HepG2 (cell line): Measurements from ENCODE around the gene ANKRD11. TPM values are rescaled to one million over a fixed set of nuclear protein-coding genes. Genes with fewer than 3 reads are reported as not detected.

Experiments
- ATAC-seq: fragments of 200-7000 bp; cut with Tn5 transposase; 3 replicates; pipeline ENCODE4 v1.9.1; 2020; ENCODE audit warnings: mild to moderate bottlenecking, moderate library complexity
- BruUV-seq: library from RNA; stranded (reverse); fragments of 400-500 nt; replicated peaks from 2 replicates; lab custom pipeline; 2021; lab: Mats Ljungman, UMichigan
- CTCF ChIA-PET: fragments of 300-600 bp; formaldehyde crosslinking; extraction: SDS; loops from one replicate; lab custom pipeline; 2021; ENCODE audit warnings: low total read pairs, inconsistent platforms, low intra/inter-chr PET ratio; lab: Yijun Ruan, JAX
- POLR2A ChIA-PET: fragments of 350-600 bp; sonication (Branson Sonifier 250); formaldehyde crosslinking; loops from one replicate; lab custom pipeline; 2020; ENCODE audit warnings: antibody characterized with exemption, inconsistent platforms; lab: Yijun Ruan, JAX
- DNase-seq: peaks from one replicate; pipeline ENCODE4 v3.0.0-alpha.2; 2015; ENCODE audit warnings: low spot score
- FAIRE-seq: peaks from 3 replicates; lab custom pipeline; 2011; peaks lifted over from hg19 to GRCh38; lab: Jason Lieb, UNC
- H2AFZ ChIP-seq: one replicate; pipeline ENCODE4 v1.6.1; 2011; ENCODE audit warnings: low read length, inconsistent platforms
- H3K27ac ChIP-seq: fragments of 300-600 bp; 3 replicates; pipeline ENCODE4 v1.8.0; 2011; ENCODE audit warnings: mixed run types, mild to moderate bottlenecking, mixed read lengths, low read length, inconsistent platforms; ENCODE audit not compliant: insufficient read depth; ENCODE audit errors: extremely low read length
- H3K27me3 ChIP-seq, 2 experiments: fragments of 200-600 bp in 1 of 2; 2 replicates in 1 of 2; 3 replicates in 1 of 2; pipeline versions ENCODE4 v1.6.0 to v1.8.0; 2011; ENCODE audit warnings: low read length in 2 of 2, mild to moderate bottlenecking in 2 of 2, moderate library complexity in 2 of 2, inconsistent platforms in 1 of 2; ENCODE audit not compliant: insufficient read depth in 2 of 2, control insufficient read depth in 1 of 2
- H3K36me3 ChIP-seq, 2 experiments: fragments of 200-600 bp in 1 of 2; replicated peaks in 1 of 2; 2 replicates in 1 of 2; 3 replicates in 1 of 2; pipeline versions ENCODE4 v1.5.1 to v1.8.0; 2011; ENCODE audit warnings: low read length in 2 of 2, inconsistent platforms in 1 of 2; ENCODE audit not compliant: insufficient read depth in 2 of 2, control insufficient read depth in 1 of 2
- H3K4me1 ChIP-seq: 2 replicates; pipeline ENCODE4 v1.5.1; 2012; ENCODE audit warnings: low read length, inconsistent platforms; ENCODE audit not compliant: insufficient read depth
- H3K4me2 ChIP-seq: 2 replicates; pipeline ENCODE4 v1.6.0; 2011; ENCODE audit warnings: low read depth, low read length, inconsistent platforms
- H3K4me3 ChIP-seq, 3 experiments: fragments of 200-600 bp in 1 of 3; sonication (generic), shearing (Covaris generic) in 1 of 3; replicated peaks in 1 of 3; 2 replicates each; pipeline ENCODE4 v1.5.1; 2011 to 2016; ENCODE audit warnings: low read length in 3 of 3, inconsistent platforms in 2 of 3, low read depth in 2 of 3, mild to moderate bottlenecking in 2 of 3, control low read depth in 1 of 3, mixed read lengths in 1 of 3; ENCODE audit not compliant: insufficient read depth in 1 of 3
- H3K79me2 ChIP-seq: one replicate; pipeline ENCODE4 v1.6.1; 2011; ENCODE audit warnings: low read length, inconsistent platforms; ENCODE audit not compliant: insufficient read depth
- H3K9ac ChIP-seq: 2 replicates; pipeline ENCODE4 v1.6.0; 2011; ENCODE audit warnings: mild to moderate bottlenecking, low read depth, low read length, inconsistent platforms; ENCODE audit not compliant: insufficient read depth
- H3K9me3 ChIP-seq: 2 replicates; pipeline ENCODE4 v1.5.1; 2012; ENCODE audit warnings: mild to moderate bottlenecking, low read length
- H4K20me1 ChIP-seq: 2 replicates; pipeline ENCODE4 v1.6.0; 2011; ENCODE audit warnings: inconsistent platforms, mild to moderate bottlenecking, low read length, moderate library complexity; ENCODE audit not compliant: insufficient read depth
- AGO2 ChIP-seq: fragments of 200-400 bp; formaldehyde crosslinking; optimal IDR thresholded peaks from 2 replicates; pipeline ENCODE3; 2017; ENCODE audit warnings: mild to moderate bottlenecking, low read depth, low read length, moderate library complexity
- BRD4 ChIP-seq: sonication (generic); formaldehyde crosslinking; IDR thresholded peaks from 2 replicates; pipeline ENCODE4 v1.4.0; 2020; ENCODE audit warnings: missing genetic modification reagents
- HIVEP1 ChIP-seq: sonication (generic); formaldehyde crosslinking; IDR thresholded peaks from 2 replicates; pipeline ENCODE4 v1.4.0; 2020; ENCODE audit warnings: mild to moderate bottlenecking, missing genetic modification reagents
- NRL ChIP-seq: sonication (generic); formaldehyde crosslinking; IDR thresholded peaks from 2 replicates; pipeline ENCODE4 v1.5.0; 2020; ENCODE audit warnings: missing genetic modification reagents, mild to moderate bottlenecking, moderate library complexity, borderline replicate concordance
- PLRG1 ChIP-seq: fragments of 450-650 bp; conservative IDR thresholded peaks from 2 replicates; pipeline ENCODE4 v1.6.1; 2016
- POLR2A ChIP-seq, 2 experiments: IDR thresholded peaks; 2 replicates each; pipeline ENCODE4 v1.6.1; 2011; ENCODE audit warnings: low read depth in 2 of 2, low read length in 2 of 2, mild to moderate bottlenecking in 1 of 2, moderate library complexity in 1 of 2; ENCODE audit not compliant: insufficient read depth in 1 of 2
- TCF7 ChIP-seq: sonication (generic); IDR thresholded peaks from 2 replicates; pipeline ENCODE4 v1.6.1; 2016; ENCODE audit warnings: antibody characterized with exemption, low read depth
- WGBS: methylation state at CpG from one replicate; pipeline ENCODE4 v1.1.6; 2017; ENCODE audit warnings: low lambda C conversion rate; 5-methylcytosine and 5-hydroxymethylcytosine counted together
- in situ Hi-C: cut with HindIII; loops from 2 replicates; pipeline ENCODE4 v1.10.0; 2017; ENCODE audit warnings: low pct_unique_long_range_greater_than_20kb; ENCODE audit not compliant: extremely low pct_ligation_motif_present
- intact Hi-C: fragments of 100-400 bp; cut with micrococcal nuclease; formaldehyde crosslinking; loops from one replicate; pipeline ENCODE4 v1.10.0; 2022; ENCODE audit not compliant: unreplicated experiment
- polyA plus RNA-seq, 8 experiments: library from polyadenylated mRNA; depleted of rRNA in 3 of 8; stranded (reverse) in 7 of 8; unstranded in 1 of 8; fragments of >200 nt; fragmentation: Illumina TruSeq in 4 of 8; extraction: Trizol in 4 of 8; gene quantifications; 2 replicates each; pipeline versions ENCODE4 v1.2.1 to v1.2.3, GENCODE V29; 2011 to 2016; ENCODE audit warnings: low read depth in 4 of 8, missing spikeins in 1 of 8, mixed read lengths in 1 of 8; ENCODE audit not compliant: insufficient read depth in 1 of 8
- total RNA-seq, 5 experiments: library from RNA; depleted of rRNA; stranded (reverse); fragments of >200 nt; fragmentation: Illumina TruSeq; extraction: Trizol; gene quantifications; 2 replicates each; pipeline ENCODE4 v1.2.3, GENCODE V29; 2016; ENCODE audit warnings: low read depth in 1 of 5
- TF ChIP-seq, protein P1 (sequence below): sonication (generic); formaldehyde crosslinking; IDR thresholded peaks from 2 replicates; pipeline ENCODE4 v1.9.0; 2022; ENCODE audit warnings: missing genetic modification reagents, mild to moderate bottlenecking, borderline replicate concordance
- TF ChIP-seq, protein P2 (sequence below): sonication (generic); formaldehyde crosslinking; IDR thresholded peaks from 2 replicates; pipeline ENCODE4 v1.5.0; 2020; ENCODE audit warnings: missing genetic modification reagents, mild to moderate bottlenecking, borderline replicate concordance

Gene ANKRD11
- total and polyA plus RNA-seq, 2 of the 13 experiments (the other 11 are each of a cell fraction or from before 2014, with no cell fraction given), result 21.4 to 38.4 TPM

DNA sequence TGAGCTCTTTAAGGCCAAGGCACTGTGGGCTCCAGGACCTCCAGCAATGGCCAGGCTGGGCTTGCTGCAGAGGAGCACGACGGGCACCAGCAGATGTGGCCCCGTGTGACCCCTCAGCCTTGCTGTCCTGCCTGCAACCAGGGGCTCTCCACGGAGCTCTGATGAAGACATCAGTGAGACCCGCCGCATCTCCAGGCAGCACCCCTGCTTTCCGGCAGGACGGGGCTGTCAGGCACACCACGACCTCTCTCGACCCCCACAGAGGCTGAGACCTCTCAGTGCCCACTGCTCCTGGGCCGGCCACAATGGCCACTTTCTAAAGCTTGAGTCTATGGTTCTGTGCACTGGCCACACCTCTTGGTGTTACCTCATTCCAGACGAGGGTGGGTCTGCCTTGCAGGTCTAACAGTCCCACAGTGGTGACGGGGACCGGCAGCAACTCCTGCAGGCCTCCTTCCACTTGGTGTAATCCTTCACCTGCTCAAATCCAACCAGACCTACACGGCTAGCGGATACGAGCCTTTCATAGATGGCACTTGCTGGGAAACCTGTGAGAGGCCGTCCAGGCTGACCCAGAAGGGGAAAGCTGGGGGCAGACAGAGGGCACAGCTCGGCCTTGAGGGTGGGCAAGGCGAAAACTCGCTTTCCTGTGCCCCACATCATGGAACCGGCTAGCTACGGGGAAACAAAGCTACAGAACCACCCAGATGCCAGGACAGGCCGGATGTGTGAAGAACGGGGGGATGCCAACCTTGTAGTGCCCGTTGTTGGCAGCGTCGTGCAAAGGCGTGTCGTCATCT lies 202.4 kb downstream of the ANKRD11 start:
- Histone ChIP-seq H3K79me2 (no peaks in the 10 kb centered on the region), H3K9ac (no peak overlapping the region), H3K4me1 (peaks cover 9% of the 10 kb centered on the region), H4K20me1 (peaks cover 24% of the 10 kb centered on the region), H3K9me3 (no peaks in the 10 kb centered on the region), H3K4me3 (no peak overlapping the region), H2AFZ (no peak overlapping the region), H3K27ac (no peak overlapping the region), H3K36me3 (peaks cover 54 to 83% of the 10 kb centered on the region in 2 experiments), H3K27me3 (no peaks in the 10 kb centered on the region), H3K4me2 (no peak overlapping the region)
- ChIA-PET CTCF (no interaction called here), POLR2A (no interaction called here)
- no peak for DNase-seq
- no peak for ATAC-seq
- no TSS peak for BruUV-seq
- WGBS, result 98% methylated on average over 23 of the region's 30 CpGs
- intact Hi-C loops, result no loop called here
- 0 out of 2 replicates have a peak, but pooled peaks have one; percentile 10 for TF ChIP-seq NRL (CRISPR knock-in tag)
- TF ChIP-seq, protein P1, sequence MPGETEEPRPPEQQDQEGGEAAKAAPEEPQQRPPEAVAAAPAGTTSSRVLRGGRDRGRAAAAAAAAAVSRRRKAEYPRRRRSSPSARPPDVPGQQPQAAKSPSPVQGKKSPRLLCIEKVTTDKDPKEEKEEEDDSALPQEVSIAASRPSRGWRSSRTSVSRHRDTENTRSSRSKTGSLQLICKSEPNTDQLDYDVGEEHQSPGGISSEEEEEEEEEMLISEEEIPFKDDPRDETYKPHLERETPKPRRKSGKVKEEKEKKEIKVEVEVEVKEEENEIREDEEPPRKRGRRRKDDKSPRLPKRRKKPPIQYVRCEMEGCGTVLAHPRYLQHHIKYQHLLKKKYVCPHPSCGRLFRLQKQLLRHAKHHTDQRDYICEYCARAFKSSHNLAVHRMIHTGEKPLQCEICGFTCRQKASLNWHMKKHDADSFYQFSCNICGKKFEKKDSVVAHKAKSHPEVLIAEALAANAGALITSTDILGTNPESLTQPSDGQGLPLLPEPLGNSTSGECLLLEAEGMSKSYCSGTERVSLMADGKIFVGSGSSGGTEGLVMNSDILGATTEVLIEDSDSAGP (CRISPR knock-in tag), result peak; percentile 32; the same call in 1 of the 2 replicates
- TF ChIP-seq BRD4 (CRISPR knock-in tag), result 0 out of 2 replicates have a peak, but pooled peaks have one; percentile 30
- no peak for TF ChIP-seq HIVEP1 (CRISPR knock-in tag)
- TF ChIP-seq AGO2, result peak; percentile 69
- no peak for TF ChIP-seq PLRG1
- TF ChIP-seq, protein P2, sequence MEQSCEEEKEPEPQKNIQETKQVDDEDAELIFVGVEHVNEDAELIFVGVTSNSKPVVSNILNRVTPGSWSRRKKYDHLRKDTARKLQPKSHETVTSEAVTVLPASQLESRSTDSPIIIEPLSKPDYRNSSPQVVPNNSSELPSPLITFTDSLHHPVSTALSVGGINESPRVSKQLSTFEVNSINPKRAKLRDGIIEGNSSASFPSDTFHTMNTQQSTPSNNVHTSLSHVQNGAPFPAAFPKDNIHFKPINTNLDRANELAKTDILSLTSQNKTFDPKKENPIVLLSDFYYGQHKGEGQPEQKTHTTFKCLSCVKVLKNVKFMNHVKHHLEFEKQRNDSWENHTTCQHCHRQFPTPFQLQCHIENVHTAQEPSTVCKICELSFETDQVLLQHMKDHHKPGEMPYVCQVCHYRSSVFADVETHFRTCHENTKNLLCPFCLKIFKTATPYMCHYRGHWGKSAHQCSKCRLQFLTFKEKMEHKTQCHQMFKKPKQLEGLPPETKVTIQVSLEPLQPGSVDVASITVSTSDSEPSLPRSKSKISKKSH (CRISPR knock-in tag), result 0 out of 2 replicates have a peak, but pooled peaks have one; percentile 40
- TF ChIP-seq POLR2A (IDR thresholded peaks at IDR 0.05; ENCODE audit: insufficient read depth in 1 of 2, low read depth in 2 of 2, low read length in 2 of 2), result 0 out of 4 replicates have a peak, but pooled peaks of 1 of the 2 experiments have one; percentile 19
- TF ChIP-seq TCF7, result no peak
- no peak for FAIRE-seq
- in situ Hi-C loops, result no loop called here
